ENCODE results near the gene SPOCK1. TPM values are rescaled to one million over a fixed set of nuclear protein-coding genes. Genes with fewer than 3 reads are reported as not detected.
"Not testable (repeated sequence)": the region's sequence is repeated elsewhere in the genome, so short reads cannot be mapped to it uniquely, and the experiment has no call there.

SPOCK1 gene
- total and polyA plus RNA-seq, 3 donors from 2014 or later, result 63.8 to 111 (median 101) TPM

GRCh38 chr5:137234973-137235943, 263.9 kb downstream of the SPOCK1 start:
- Histone ChIP-seq H3K4me3 (no peak overlapping the region), H3K27ac (no peak overlapping the region), H3K27me3 (no peaks in the 10 kb centered on the region), H3K36me3 (ENCODE audit: low read depth, missing control alignments) (no peaks in the 10 kb centered on the region), H3K9me3 (no peaks in the 10 kb centered on the region), H3K4me1 (no peaks in the 10 kb centered on the region)
- TF ChIP-seq POLR2A (IDR thresholded peaks at IDR 0.05) (no peak), CTCF (IDR thresholded peaks at IDR 0.05) (no peak)
- 94 to 95% methylated on average over 10 of the region's 10 CpGs for WGBS, 2 donors
- intact Hi-C loops (cut with DNase I; ENCODE audit: low total_unique reads), result no loop called here
- DNase-seq, result no peak

GRCh38 chr5:137233726-137234125, 265.4 kb downstream of the SPOCK1 start:
- Histone ChIP-seq H3K36me3 (ENCODE audit: low read depth, missing control alignments) (no peaks in the 10 kb centered on the region), H3K4me1 (no peaks in the 10 kb centered on the region), H3K4me3 (no peak overlapping the region), H3K9me3 (no peaks in the 10 kb centered on the region), H3K27me3 (no peaks in the 10 kb centered on the region), H3K27ac (no peak overlapping the region)
- 93 to 94% methylated on average over 1 of the region's 1 CpG for WGBS, 2 donors
- DNase-seq, result no peak
- no peak for TF ChIP-seq POLR2A (IDR thresholded peaks at IDR 0.05)
- no peak for TF ChIP-seq CTCF (IDR thresholded peaks at IDR 0.05)
- intact Hi-C loops (cut with DNase I; ENCODE audit: low total_unique reads), result no loop called here

- WGBS, 2 donors, result 92 to 100% methylated on average over 1 of the region's 1 CpG
- not testable (repeated sequence) for H3K27me3 ChIP-seq
Measured at GRCh38 chr5:137233304-137233703, 265.8 kb downstream of the SPOCK1 start.

GRCh38 chr5:137231540-137231939, 267.6 kb downstream of the SPOCK1 start:
- no peak overlapping the region for H3K4me3 ChIP-seq
- DNase-seq, result no peak
- no peaks in the 10 kb centered on the region for H3K27me3 ChIP-seq
- H3K27ac ChIP-seq, result no peak overlapping the region
- TF ChIP-seq CTCF (IDR thresholded peaks at IDR 0.05) (no peak), POLR2A (IDR thresholded peaks at IDR 0.05) (no peak)
- no peaks in the 10 kb centered on the region for H3K4me1 ChIP-seq
- H3K36me3 ChIP-seq (ENCODE audit: low read depth, missing control alignments), result no peaks in the 10 kb centered on the region
- no peaks in the 10 kb centered on the region for H3K9me3 ChIP-seq
- intact Hi-C loops (cut with DNase I; ENCODE audit: low total_unique reads), result no loop called here

More at GRCh38 chr5:137233304-137233703, 265.8 kb downstream of the SPOCK1 start:
- H3K4me3 ChIP-seq; H3K36me3 ChIP-seq (ENCODE audit: low read depth, missing control alignments); H3K9me3 ChIP-seq; H3K27ac ChIP-seq; intact Hi-C loops (cut with DNase I; ENCODE audit: low total_unique reads); DNase-seq; H3K4me1 ChIP-seq: not testable (repeated sequence)

GRCh38 chr5:137228816-137229215, 270.3 kb downstream of the SPOCK1 start:
- WGBS, 2 donors, result 89 to 99% methylated on average over 4 of the region's 4 CpGs
- Histone ChIP-seq H3K4me1 (no peaks in the 10 kb centered on the region), H3K36me3 (ENCODE audit: low read depth, missing control alignments) (no peaks in the 10 kb centered on the region), H3K27me3 (no peaks in the 10 kb centered on the region), H3K27ac (no peak overlapping the region), H3K9me3 (no peaks in the 10 kb centered on the region), H3K4me3 (no peak overlapping the region)
- TF ChIP-seq POLR2A (IDR thresholded peaks at IDR 0.05), result no peak
- no peak for TF ChIP-seq CTCF (IDR thresholded peaks at IDR 0.05)
- intact Hi-C loops (cut with DNase I; ENCODE audit: low total_unique reads), result no loop called here
- no peak for DNase-seq
